ENCODE measurements around the gene ESRRG.
A peak's percentile ranks its signal among the peaks of the same experiment; 100 is the strongest.

The ESRRG gene

DNA sequence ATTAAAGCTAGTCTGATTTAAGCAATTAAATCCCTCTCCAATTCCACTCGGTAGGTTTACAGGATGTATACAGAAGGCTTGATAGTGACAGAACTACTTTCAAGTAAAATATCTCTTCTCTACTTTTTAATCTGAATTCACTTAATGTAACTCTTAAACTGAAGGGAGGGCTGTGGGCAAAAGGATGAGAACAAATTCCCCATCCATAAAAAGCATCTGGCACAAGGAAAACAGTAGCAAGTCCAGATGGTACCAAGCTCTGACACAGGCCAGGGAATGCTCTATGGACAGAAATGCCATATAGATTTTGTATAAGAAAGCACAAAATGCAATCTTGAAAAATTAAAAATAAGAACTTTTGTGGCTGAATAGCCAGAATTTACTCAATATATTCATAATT is 246.9 kb downstream of the ESRRG start:
- TF ChIP-seq GLIS3 (CRISPR knock-in tag; IDR thresholded peaks at IDR 0.05) (no peak), ZNF70 (CRISPR knock-in tag; IDR thresholded peaks at IDR 0.05) (no peak), TOX (CRISPR knock-in tag; IDR thresholded peaks at IDR 0.05; ENCODE audit: borderline replicate concordance) (no peak), PPARA (CRISPR knock-in tag; IDR thresholded peaks at IDR 0.05; ENCODE audit: borderline replicate concordance) (no peak), TCF4 (CRISPR knock-in tag; IDR thresholded peaks at IDR 0.05; ENCODE audit: borderline replicate concordance) (no peak; the same call in 1 of the 2 replicates), ESRRG (CRISPR knock-in tag; IDR thresholded peaks at IDR 0.05) (no peak), OSR1 (CRISPR knock-in tag; IDR thresholded peaks at IDR 0.05) (no peak), SNAI2 (CRISPR knock-in tag; IDR thresholded peaks at IDR 0.05) (no peak), ZNF565 (CRISPR knock-in tag; conservative IDR thresholded peaks at IDR 0.05; ENCODE audit: low read depth) (no peak), RARB (CRISPR knock-in tag; IDR thresholded peaks at IDR 0.05) (no peak), ZFP30 (CRISPR knock-in tag; IDR thresholded peaks at IDR 0.05) (no peak), ARNTL (CRISPR knock-in tag; IDR thresholded peaks at IDR 0.05; ENCODE audit: borderline replicate concordance, low read depth) (no peak), BACH2 (CRISPR knock-in tag; IDR thresholded peaks at IDR 0.05; ENCODE audit: borderline replicate concordance) (no peak), ISL1 (CRISPR knock-in tag; IDR thresholded peaks at IDR 0.05) (no peak)
- TF ChIP-seq, protein P1, sequence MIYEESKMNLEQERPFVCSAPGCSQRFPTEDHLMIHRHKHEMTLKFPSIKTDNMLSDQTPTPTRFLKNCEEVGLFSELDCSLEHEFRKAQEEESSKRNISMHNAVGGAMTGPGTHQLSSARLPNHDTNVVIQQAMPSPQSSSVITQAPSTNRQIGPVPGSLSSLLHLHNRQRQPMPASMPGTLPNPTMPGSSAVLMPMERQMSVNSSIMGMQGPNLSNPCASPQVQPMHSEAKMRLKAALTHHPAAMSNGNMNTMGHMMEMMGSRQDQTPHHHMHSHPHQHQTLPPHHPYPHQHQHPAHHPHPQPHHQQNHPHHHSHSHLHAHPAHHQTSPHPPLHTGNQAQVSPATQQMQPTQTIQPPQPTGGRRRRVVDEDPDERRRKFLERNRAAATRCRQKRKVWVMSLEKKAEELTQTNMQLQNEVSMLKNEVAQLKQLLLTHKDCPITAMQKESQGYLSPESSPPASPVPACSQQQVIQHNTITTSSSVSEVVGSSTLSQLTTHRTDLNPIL (CRISPR knock-in tag; IDR thresholded peaks at IDR 0.05; ENCODE audit: low read depth): no peak
- TF ChIP-seq, protein P2, sequence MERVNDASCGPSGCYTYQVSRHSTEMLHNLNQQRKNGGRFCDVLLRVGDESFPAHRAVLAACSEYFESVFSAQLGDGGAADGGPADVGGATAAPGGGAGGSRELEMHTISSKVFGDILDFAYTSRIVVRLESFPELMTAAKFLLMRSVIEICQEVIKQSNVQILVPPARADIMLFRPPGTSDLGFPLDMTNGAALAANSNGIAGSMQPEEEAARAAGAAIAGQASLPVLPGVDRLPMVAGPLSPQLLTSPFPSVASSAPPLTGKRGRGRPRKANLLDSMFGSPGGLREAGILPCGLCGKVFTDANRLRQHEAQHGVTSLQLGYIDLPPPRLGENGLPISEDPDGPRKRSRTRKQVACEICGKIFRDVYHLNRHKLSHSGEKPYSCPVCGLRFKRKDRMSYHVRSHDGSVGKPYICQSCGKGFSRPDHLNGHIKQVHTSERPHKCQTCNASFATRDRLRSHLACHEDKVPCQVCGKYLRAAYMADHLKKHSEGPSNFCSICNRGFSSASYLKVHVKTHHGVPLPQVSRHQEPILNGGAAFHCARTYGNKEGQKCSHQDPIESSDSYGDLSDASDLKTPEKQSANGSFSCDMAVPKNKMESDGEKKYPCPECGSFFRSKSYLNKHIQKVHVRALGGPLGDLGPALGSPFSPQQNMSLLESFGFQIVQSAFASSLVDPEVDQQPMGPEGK (CRISPR knock-in tag; IDR thresholded peaks at IDR 0.05; ENCODE audit: borderline replicate concordance): no peak
- no peak for ATAC-seq

GRCh38 chr1:216475659-216476276 is 247.5 kb downstream of the ESRRG start:
- peak; percentile 25; the same call in 1 of the 2 replicates for TF ChIP-seq TCF4 (CRISPR knock-in tag; IDR thresholded peaks at IDR 0.05; ENCODE audit: borderline replicate concordance)
- TF ChIP-seq GLIS3 (CRISPR knock-in tag; IDR thresholded peaks at IDR 0.05): no peak

DNA sequence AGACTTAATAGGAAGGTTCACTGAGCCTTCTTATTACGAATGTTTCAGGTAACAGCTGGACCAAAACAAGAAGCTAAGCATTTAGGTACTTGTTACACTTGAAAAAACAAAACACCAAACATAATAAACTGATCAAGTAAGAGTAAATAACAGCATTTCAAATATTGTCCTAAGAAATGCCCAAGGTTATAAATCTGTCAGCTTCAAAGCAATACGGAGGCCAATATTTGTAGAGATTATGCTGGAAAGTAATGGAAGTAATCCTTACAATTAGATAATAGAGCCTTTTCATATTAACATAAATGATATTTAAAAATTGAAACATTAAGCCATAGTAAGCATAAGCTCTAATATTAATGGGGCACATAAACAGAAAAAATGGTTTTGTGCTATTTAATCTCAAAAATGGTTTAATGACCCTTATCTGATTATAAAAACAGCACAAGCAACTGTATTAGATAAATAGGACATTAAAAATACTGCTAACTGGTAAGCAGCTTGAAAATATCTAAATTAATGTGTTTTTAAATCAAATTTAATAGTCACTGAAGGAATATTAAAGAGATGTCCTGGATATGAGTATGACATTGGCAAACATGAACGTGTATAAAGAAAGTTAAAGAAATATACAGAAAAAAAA is 256.9 kb downstream of the ESRRG start:
- TF ChIP-seq ZC3H10 (CRISPR knock-in tag; IDR thresholded peaks at IDR 0.05): no peak
- TF ChIP-seq, protein P3, sequence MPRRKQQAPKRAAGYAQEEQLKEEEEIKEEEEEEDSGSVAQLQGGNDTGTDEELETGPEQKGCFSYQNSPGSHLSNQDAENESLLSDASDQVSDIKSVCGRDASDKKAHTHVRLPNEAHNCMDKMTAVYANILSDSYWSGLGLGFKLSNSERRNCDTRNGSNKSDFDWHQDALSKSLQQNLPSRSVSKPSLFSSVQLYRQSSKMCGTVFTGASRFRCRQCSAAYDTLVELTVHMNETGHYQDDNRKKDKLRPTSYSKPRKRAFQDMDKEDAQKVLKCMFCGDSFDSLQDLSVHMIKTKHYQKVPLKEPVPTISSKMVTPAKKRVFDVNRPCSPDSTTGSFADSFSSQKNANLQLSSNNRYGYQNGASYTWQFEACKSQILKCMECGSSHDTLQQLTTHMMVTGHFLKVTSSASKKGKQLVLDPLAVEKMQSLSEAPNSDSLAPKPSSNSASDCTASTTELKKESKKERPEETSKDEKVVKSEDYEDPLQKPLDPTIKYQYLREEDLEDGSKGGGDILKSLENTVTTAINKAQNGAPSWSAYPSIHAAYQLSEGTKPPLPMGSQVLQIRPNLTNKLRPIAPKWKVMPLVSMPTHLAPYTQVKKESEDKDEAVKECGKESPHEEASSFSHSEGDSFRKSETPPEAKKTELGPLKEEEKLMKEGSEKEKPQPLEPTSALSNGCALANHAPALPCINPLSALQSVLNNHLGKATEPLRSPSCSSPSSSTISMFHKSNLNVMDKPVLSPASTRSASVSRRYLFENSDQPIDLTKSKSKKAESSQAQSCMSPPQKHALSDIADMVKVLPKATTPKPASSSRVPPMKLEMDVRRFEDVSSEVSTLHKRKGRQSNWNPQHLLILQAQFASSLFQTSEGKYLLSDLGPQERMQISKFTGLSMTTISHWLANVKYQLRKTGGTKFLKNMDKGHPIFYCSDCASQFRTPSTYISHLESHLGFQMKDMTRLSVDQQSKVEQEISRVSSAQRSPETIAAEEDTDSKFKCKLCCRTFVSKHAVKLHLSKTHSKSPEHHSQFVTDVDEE (CRISPR knock-in tag; IDR thresholded peaks at IDR 0.05): 0 out of 2 replicates have a peak, but pooled peaks have one; percentile 55
- no peak for ATAC-seq

More at GRCh38 chr1:216475659-216476276, 247.5 kb downstream of the ESRRG start:
- no peak for ATAC-seq

DNA sequence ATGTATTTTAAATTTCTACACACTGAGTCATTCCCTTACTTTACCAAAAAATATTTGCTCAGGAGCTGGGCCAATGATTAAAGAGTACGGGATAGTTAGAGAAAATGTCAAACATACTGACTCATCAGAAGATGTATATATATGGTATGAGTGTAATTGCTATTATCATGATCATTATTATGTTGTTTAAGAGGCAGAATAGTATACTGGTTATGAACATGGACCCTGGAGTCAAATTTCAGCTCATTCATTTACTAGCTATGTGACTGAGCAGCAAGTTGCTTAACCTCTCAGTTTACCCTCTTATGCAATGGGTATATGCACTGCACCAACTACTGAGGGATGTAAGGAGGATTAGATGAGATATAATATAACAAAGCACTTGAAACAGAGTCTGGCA is 258.7 kb downstream of the ESRRG start:
- TF ChIP-seq ZC3H10 (CRISPR knock-in tag; IDR thresholded peaks at IDR 0.05) (no peak), ESRRG (CRISPR knock-in tag; IDR thresholded peaks at IDR 0.05) (no peak), ISL1 (CRISPR knock-in tag; IDR thresholded peaks at IDR 0.05) (peak; percentile 78), SNAI2 (CRISPR knock-in tag; IDR thresholded peaks at IDR 0.05) (no peak), PPARA (CRISPR knock-in tag; IDR thresholded peaks at IDR 0.05; ENCODE audit: borderline replicate concordance) (no peak), POU6F1 (CRISPR knock-in tag; IDR thresholded peaks at IDR 0.05; ENCODE audit: borderline replicate concordance, low read depth) (peak; percentile 97; the same call in 1 of the 2 replicates), TOX (CRISPR knock-in tag; IDR thresholded peaks at IDR 0.05; ENCODE audit: borderline replicate concordance) (peak; percentile 61; the same call in 1 of the 2 replicates), OSR1 (CRISPR knock-in tag; IDR thresholded peaks at IDR 0.05) (peak; percentile 84; the same call in 1 of the 2 replicates)
- peak; percentile 89 for ATAC-seq

Data from SK-N-SH treated with all-trans-retinoic acid at 6 μM for 48 hours (cell line).